Gastroesophageal sphincter (tissue), 4 donors: ENCODE measurements around the gene ZNF616. TPM values are rescaled to one million over a fixed set of nuclear protein-coding genes. Genes with fewer than 3 reads are reported as not detected.

Source experiments
- ATAC-seq: fragments of 150-250 bp; one replicate; pipeline ENCODE4 v1.9.1; 2016; ENCODE audit warnings: mild to moderate bottlenecking, moderate library complexity
- H3K27ac ChIP-seq, 4 donors: fragments of 200-600 bp; sonication (generic) in 3 of 4; 1 replicate in 3 of 4; 2 replicates in 1 of 4; pipeline ENCODE4 v1.5.1; 2016 to 2019
- H3K27me3 ChIP-seq: fragments of 200-600 bp; sonication (generic); one replicate; pipeline ENCODE4 v1.5.1; 2019
- H3K36me3 ChIP-seq, 2 donors: fragments of 200-600 bp; sonication (generic); one replicate each; pipeline ENCODE4 v1.5.1; 2019; ENCODE audit warnings: control low read depth in 1 of 2
- H3K4me1 ChIP-seq, 3 donors: fragments of 200-600 bp; sonication (generic); 1 replicate in 2 of 3; 2 replicates in 1 of 3; pipeline ENCODE4 v1.5.1; 2016 to 2019; ENCODE audit warnings: control low read depth in 2 of 3
- H3K4me3 ChIP-seq, 2 donors: fragments of 200-600 bp; sonication (generic); one replicate each; pipeline ENCODE4 v1.5.1; 2019; ENCODE audit warnings: mild to moderate bottlenecking in 1 of 2, moderate library complexity in 1 of 2
- H3K9me3 ChIP-seq, 3 donors: fragments of 200-600 bp; sonication (generic); one replicate each; pipeline ENCODE4 v1.5.1; 2017 to 2019; ENCODE audit warnings: control low read depth in 2 of 3
- EP300 ChIP-seq: sonication (generic); formaldehyde crosslinking; IDR thresholded peaks from one replicate; pipeline ENCODE4 v1.6.1; 2017; ENCODE audit warnings: antibody characterized with exemption, mild to moderate bottlenecking
- POLR2A ChIP-seq, 2 donors: fragments of 450-650 bp; IDR thresholded peaks; one replicate each; pipeline ENCODE4 v1.6.1; 2017; ENCODE audit warnings: antibody characterized with exemption in 2 of 2, mild to moderate bottlenecking in 2 of 2, moderate library complexity in 1 of 2
- POLR2AphosphoS5 ChIP-seq: sonication (generic); formaldehyde crosslinking; IDR thresholded peaks from one replicate; pipeline ENCODE4 v1.6.1; 2017; ENCODE audit warnings: antibody characterized with exemption
- WGBS, 2 donors: methylation state at CpG; one replicate each; pipeline ENCODE4 v1.1.5; 2018; ENCODE audit warnings: low coverage in 1 of 2; 5-methylcytosine and 5-hydroxymethylcytosine counted together
- total RNA-seq, 4 donors: library from RNA; depleted of rRNA; stranded (reverse); fragments of >200 nt; gene quantifications; one replicate each; pipeline ENCODE4 v1.1.0, GENCODE V29; 2016
- TF ChIP-seq, protein P1 (sequence below), 4 experiments: fragments of 200-600 bp in 2 of 4; fragments of 450-650 bp in 2 of 4; sonication (generic) in 1 of 4; IDR thresholded peaks; one replicate each; pipeline ENCODE4 v1.5.1; 2017 to 2019; ENCODE audit warnings: antibody characterized with exemption in 4 of 4, mild to moderate bottlenecking in 2 of 4, moderate library complexity in 2 of 4

Gene ZNF616
- 10 to 100 TPM in 1 of 4 donors, 1 to 10 TPM in 3; 4.0 to 11.2 (median 5.8) TPM for total RNA-seq

DNA sequence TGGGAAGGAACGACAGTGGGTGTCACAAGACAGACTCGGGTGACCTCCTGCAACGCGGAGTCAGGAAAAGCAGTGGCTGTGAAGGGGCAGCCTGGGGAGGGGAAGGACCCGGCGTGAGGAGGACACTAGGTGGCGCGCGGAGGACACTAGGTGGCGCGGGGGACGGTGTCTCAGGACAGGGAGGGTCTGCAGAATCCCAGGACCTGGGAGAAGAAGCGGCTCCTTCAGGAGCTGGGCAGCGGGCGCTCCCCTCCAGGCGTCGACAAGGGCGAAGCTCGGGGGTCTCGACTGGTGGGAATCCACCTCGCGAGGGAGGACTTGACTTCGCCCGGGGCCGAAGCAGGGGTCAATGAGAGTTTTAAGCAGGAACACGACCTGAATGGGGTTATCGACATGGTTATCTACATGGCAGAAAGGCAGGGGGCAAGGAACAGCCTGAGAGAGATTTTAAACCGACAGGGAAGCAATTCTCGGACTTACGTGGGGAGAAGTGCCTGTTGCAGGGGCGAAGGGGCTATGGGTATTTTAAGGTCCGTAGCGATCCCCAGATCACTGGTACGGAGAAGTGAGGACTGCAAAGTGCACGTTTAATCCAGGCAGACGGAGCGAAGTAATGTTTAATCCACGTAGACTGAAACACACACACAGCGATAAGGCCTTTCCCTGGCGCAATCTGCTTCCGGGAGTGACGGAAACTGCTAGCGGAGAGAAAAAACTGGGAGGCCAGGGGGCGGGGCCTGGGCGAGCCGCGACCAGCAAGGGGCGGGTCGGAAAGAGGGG, at the start of gene ZNF616:
ZNF616 (minus strand) TSS at position 687 of the 780 bp plus-strand sequence. CDS start 9,426 bp downstream, outside the sequence.
- peaks cover 0 to 24% (median 10%) of the 10 kb centered on the region in 3 donors for H3K4me1 ChIP-seq
- peak; percentile 77 for TF ChIP-seq POLR2AphosphoS5
- no peak for TF ChIP-seq EP300
- peak in 1 of 2 donors; percentile 29 for TF ChIP-seq POLR2A (IDR thresholded peaks at IDR 0.05)
- TF ChIP-seq, protein P1, sequence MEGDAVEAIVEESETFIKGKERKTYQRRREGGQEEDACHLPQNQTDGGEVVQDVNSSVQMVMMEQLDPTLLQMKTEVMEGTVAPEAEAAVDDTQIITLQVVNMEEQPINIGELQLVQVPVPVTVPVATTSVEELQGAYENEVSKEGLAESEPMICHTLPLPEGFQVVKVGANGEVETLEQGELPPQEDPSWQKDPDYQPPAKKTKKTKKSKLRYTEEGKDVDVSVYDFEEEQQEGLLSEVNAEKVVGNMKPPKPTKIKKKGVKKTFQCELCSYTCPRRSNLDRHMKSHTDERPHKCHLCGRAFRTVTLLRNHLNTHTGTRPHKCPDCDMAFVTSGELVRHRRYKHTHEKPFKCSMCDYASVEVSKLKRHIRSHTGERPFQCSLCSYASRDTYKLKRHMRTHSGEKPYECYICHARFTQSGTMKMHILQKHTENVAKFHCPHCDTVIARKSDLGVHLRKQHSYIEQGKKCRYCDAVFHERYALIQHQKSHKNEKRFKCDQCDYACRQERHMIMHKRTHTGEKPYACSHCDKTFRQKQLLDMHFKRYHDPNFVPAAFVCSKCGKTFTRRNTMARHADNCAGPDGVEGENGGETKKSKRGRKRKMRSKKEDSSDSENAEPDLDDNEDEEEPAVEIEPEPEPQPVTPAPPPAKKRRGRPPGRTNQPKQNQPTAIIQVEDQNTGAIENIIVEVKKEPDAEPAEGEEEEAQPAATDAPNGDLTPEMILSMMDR (IDR thresholded peaks at IDR 0.05) = peak; percentile 61 to 85 (median 78)
- H3K27ac ChIP-seq = peak within 1 kb of the TSS; percentile 91 to 97 (median 92)
- no peaks in the 10 kb centered on the region for H3K9me3 ChIP-seq
- H3K4me3 ChIP-seq = peak within 1 kb of the TSS; percentile 83 to 85
- 0% methylated on average over 16 to 38 of the region's 49 CpGs for WGBS, 2 donors
- no peaks in the 10 kb centered on the region for H3K36me3 ChIP-seq
- no peaks in the 10 kb centered on the region for H3K27me3 ChIP-seq
- peak; percentile 90 for ATAC-seq

DNA sequence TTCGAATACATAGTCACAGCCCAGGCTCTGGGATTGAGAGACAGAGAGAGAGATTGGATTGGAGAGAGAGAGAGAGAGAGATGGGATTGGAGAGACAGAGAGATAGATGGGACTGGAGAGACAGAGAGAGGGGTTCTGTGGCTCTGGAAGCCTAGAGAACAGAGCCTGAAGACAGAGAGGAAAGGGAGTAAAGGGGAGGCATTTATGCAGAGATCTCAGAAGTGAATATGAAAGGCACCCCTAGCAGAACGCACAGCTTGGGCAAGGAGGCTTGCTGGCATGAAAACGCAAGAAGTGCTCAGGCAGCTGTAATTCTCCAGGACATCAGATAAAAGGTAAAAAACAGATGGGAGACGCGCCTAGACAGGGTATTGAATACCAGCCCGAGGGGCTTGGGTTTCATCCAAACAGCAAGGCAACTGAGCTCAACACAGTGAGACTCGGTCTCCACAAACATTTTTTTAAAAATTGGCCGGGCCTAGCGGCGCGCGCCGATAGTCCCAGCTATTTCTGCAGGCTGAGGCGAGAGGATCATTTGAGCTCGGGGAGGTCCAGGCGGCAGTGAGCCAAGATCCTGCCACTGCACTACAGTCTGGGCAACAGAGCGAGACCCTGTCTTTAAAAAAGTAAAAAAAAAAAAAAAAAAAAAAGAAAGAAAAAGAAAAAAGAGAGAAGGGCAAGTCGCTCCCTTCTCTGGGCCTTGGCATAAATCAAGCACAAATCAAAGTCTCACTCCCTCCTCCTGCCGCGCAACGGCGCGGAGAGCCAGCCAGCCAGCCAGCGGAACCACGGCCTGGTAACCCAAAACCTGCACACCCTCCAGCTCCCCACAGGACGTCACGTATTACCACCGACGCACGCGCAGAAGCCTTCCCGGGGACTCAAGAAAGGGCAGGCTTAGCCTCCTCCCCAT, 49.3 kb upstream of the ZNF616 start:
- 1 to 2% methylated on average over 9 to 31 of the region's 32 CpGs for WGBS, 2 donors
- H3K36me3 ChIP-seq = peaks cover 0 to 13% of the 10 kb centered on the region in 2 donors
- peak; percentile 0 for ATAC-seq
- TF ChIP-seq POLR2A (IDR thresholded peaks at IDR 0.05) (no peak), POLR2AphosphoS5 (peak; percentile 46)
- TF ChIP-seq, protein P1 (IDR thresholded peaks at IDR 0.05) = peak in 1 of 4 experiments; percentile 34
- H3K4me1 ChIP-seq = peaks cover 0 to 50% (median 31%) of the 10 kb centered on the region in 3 donors
- no peaks in the 10 kb centered on the region for H3K27me3 ChIP-seq
- H3K4me3 ChIP-seq = peak overlapping the region; percentile 48 to 50
- no peaks in the 10 kb centered on the region for H3K9me3 ChIP-seq
- H3K27ac ChIP-seq = peak overlapping the region; percentile 87 to 94 (median 88)

DNA sequence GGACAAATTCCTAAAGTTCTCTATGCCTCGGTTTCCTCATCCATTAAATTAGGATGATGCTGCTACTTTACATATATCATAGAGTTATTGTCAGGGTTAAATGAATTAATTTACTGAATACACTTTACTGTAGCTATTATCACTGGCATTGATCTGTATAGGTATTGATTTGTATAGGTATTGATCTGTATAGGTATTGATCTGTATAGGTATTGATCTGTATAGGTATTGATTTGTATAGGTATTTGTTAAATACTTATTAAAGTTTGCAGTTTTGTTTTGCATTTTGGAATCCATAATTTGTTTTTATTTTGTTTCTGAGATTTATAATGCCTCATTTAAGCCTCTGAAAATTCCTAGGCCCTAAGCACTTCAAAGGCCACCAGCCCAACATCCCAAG, 47.7 kb upstream of the ZNF616 start:
- 100% methylated on average over 1 of the region's 1 CpG for WGBS, 2 donors
- Histone ChIP-seq H3K9me3 (no peaks in the 10 kb centered on the region), H3K36me3 (no peaks in the 10 kb centered on the region), H3K27ac (peak overlapping the region in 1 of 4 donors; percentile 87), H3K4me1 (peaks cover 0 to 34% (median 21%) of the 10 kb centered on the region in 3 donors), H3K27me3 (no peaks in the 10 kb centered on the region), H3K4me3 (no peak overlapping the region)
- no peak for TF ChIP-seq POLR2A (IDR thresholded peaks at IDR 0.05)
- TF ChIP-seq, protein P1 (IDR thresholded peaks at IDR 0.05) = no peak
- no peak for TF ChIP-seq POLR2AphosphoS5
- TF ChIP-seq EP300 = no peak
- no peak for ATAC-seq

DNA sequence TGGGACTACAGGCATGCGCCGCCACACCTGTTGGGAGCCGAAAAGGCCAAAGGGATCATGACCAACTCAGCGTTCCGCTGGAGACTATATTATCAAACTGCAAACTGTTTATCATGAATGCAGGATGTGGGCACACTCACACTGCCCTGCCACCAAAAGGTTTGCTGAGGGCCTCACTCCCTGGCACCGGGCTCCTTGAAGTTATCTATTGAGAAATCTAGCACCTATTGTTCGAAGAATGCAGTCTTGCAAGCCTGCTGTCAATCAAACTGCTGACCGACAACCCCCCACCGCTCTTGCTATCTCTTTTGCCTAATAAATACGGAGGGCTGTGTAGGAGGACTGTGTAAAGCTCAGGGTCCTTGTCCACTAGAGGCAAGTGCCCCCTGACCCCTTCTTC, 36.8 kb upstream of the ZNF616 start:
- WGBS, 2 donors = 62 to 71% methylated on average over 4 to 8 of the region's 10 CpGs
- no peak overlapping the region for H3K27ac ChIP-seq
- H3K9me3 ChIP-seq = no peaks in the 10 kb centered on the region
- no peak overlapping the region for H3K4me3 ChIP-seq
- TF ChIP-seq, protein P1 (IDR thresholded peaks at IDR 0.05) = no peak
- TF ChIP-seq POLR2A (IDR thresholded peaks at IDR 0.05) (no peak), POLR2AphosphoS5 (no peak), EP300 (no peak)
- H3K4me1 ChIP-seq = peaks cover 0 to 9% (median 0%) of the 10 kb centered on the region in 3 donors
- H3K27me3 ChIP-seq = no peaks in the 10 kb centered on the region
- ATAC-seq = no peak
- H3K36me3 ChIP-seq = no peaks in the 10 kb centered on the region
